ENCODE results near the gene RMND1.

Gene RMND1

GRCh38 chr6:151490996-151491395, 39.1 kb upstream of the RMND1 start:
- H4K20me1 ChIP-seq (ENCODE audit: insufficient read depth, low read length, poor library complexity, severe bottlenecking) = no peaks in the 10 kb centered on the region
- H3K4me3 ChIP-seq (ENCODE audit: low read length, poor library complexity, severe bottlenecking) = no peak overlapping the region
- H3K27me3 ChIP-seq (ENCODE audit: insufficient read depth, low read length, poor library complexity, severe bottlenecking) = no peaks in the 10 kb centered on the region
- H3K4me1 ChIP-seq (ENCODE audit: insufficient read depth, low read length, poor library complexity, severe bottlenecking) = no peaks in the 10 kb centered on the region
- H2AFZ ChIP-seq (ENCODE audit: low read length) = no peak overlapping the region
- H3K79me2 ChIP-seq (ENCODE audit: insufficient read depth, low read length) = no peaks in the 10 kb centered on the region
- no peaks in the 10 kb centered on the region for H3K9me3 ChIP-seq (ENCODE audit: insufficient read depth, low read depth, low read length)
- TF ChIP-seq EZH2phosphoT487 (IDR thresholded peaks at IDR 0.05; ENCODE audit: borderline replicate concordance) (no peak), CTCF (conservative IDR thresholded peaks at IDR 0.05; ENCODE audit: low read length) (no peak)
- no peak overlapping the region for H3K9ac ChIP-seq (ENCODE audit: low read depth, low read length, poor library complexity, severe bottlenecking)
- no peaks in the 10 kb centered on the region for H3K9me2 ChIP-seq (replicated peaks; ENCODE audit: low read depth, low read length)
- H3K36me3 ChIP-seq (ENCODE audit: insufficient read depth, low read length) = no peaks in the 10 kb centered on the region
- H3K4me2 ChIP-seq (ENCODE audit: low read depth, low read length, poor library complexity, severe bottlenecking) = no peak overlapping the region
- no peaks in the 10 kb centered on the region for H3F3A ChIP-seq (ENCODE audit: low read depth)

- Histone ChIP-seq H3K9ac (ENCODE audit: low read depth, low read length, poor library complexity, severe bottlenecking) (no peak overlapping the region), H3K9me2 (replicated peaks; ENCODE audit: low read depth, low read length) (no peaks in the 10 kb centered on the region), H3K4me2 (ENCODE audit: low read depth, low read length, poor library complexity, severe bottlenecking) (no peak overlapping the region), H2AFZ (ENCODE audit: low read length) (no peak overlapping the region), H3F3A (ENCODE audit: low read depth) (no peaks in the 10 kb centered on the region), H3K4me1 (ENCODE audit: insufficient read depth, low read length, poor library complexity, severe bottlenecking) (no peaks in the 10 kb centered on the region), H3K27me3 (ENCODE audit: insufficient read depth, low read length, poor library complexity, severe bottlenecking) (peaks cover 6% of the 10 kb centered on the region), H3K9me3 (ENCODE audit: insufficient read depth, low read depth, low read length) (no peaks in the 10 kb centered on the region), H3K4me3 (ENCODE audit: low read length, poor library complexity, severe bottlenecking) (no peak overlapping the region), H3K36me3 (ENCODE audit: insufficient read depth, low read length) (no peaks in the 10 kb centered on the region), H4K20me1 (ENCODE audit: insufficient read depth, low read length, poor library complexity, severe bottlenecking) (no peaks in the 10 kb centered on the region), H3K79me2 (ENCODE audit: insufficient read depth, low read length) (no peaks in the 10 kb centered on the region)
- TF ChIP-seq CTCF (conservative IDR thresholded peaks at IDR 0.05; ENCODE audit: low read length) (no peak), EZH2phosphoT487 (IDR thresholded peaks at IDR 0.05; ENCODE audit: borderline replicate concordance) (no peak)
Observed at GRCh38 chr6:151488226-151488625, 36.3 kb upstream of the RMND1 start.

GRCh38 chr6:151483994-151484393, 32.1 kb upstream of the RMND1 start:
- no peaks in the 10 kb centered on the region for H4K20me1 ChIP-seq (ENCODE audit: insufficient read depth, low read length, poor library complexity, severe bottlenecking)
- H3K27me3 ChIP-seq (ENCODE audit: insufficient read depth, low read length, poor library complexity, severe bottlenecking) = peaks cover 6% of the 10 kb centered on the region
- H3K4me1 ChIP-seq (ENCODE audit: insufficient read depth, low read length, poor library complexity, severe bottlenecking) = peaks cover 16% of the 10 kb centered on the region

More at GRCh38 chr6:151483994-151484393, 32.1 kb upstream of the RMND1 start:
- Histone ChIP-seq H3K36me3 (ENCODE audit: insufficient read depth, low read length) (no peaks in the 10 kb centered on the region), H3K4me3 (ENCODE audit: low read length, poor library complexity, severe bottlenecking) (no peak overlapping the region), H3K9ac (ENCODE audit: low read depth, low read length, poor library complexity, severe bottlenecking) (no peak overlapping the region), H3K9me2 (replicated peaks; ENCODE audit: low read depth, low read length) (no peaks in the 10 kb centered on the region), H2AFZ (ENCODE audit: low read length) (no peak overlapping the region), H3K79me2 (ENCODE audit: insufficient read depth, low read length) (no peaks in the 10 kb centered on the region), H3F3A (ENCODE audit: low read depth) (peaks cover 7% of the 10 kb centered on the region; the same call in 1 of the 2 replicates), H3K4me2 (ENCODE audit: low read depth, low read length, poor library complexity, severe bottlenecking) (no peak overlapping the region), H3K9me3 (ENCODE audit: insufficient read depth, low read depth, low read length) (no peaks in the 10 kb centered on the region)
- TF ChIP-seq CTCF (conservative IDR thresholded peaks at IDR 0.05; ENCODE audit: low read length) (no peak), EZH2phosphoT487 (IDR thresholded peaks at IDR 0.05; ENCODE audit: borderline replicate concordance) (no peak)

Measured in Loucy (cell line).